ENCODE data around the gene NLE1. TPM values are rescaled to one million over a fixed set of nuclear protein-coding genes. Genes with fewer than 3 reads are reported as not detected.
"Not testable (repeated sequence)": the region's sequence is repeated elsewhere in the genome, so short reads cannot be mapped to it uniquely, and the experiment has no call there.

The NLE1 gene
- total RNA-seq, 1 donor from 2014 or later = 23.8 TPM

- no peaks in the 10 kb centered on the region for H3K36me3 Mint-ChIP-seq
- H3K4me1 Mint-ChIP-seq = no peaks in the 10 kb centered on the region
- no peak for TF ChIP-seq CTCF (IDR thresholded peaks at IDR 0.05; ENCODE audit: unreplicated experiment)
- peaks cover 4% of the 10 kb centered on the region for H3K9me3 Mint-ChIP-seq
- peaks cover 16% of the 10 kb centered on the region for H3K27me3 Mint-ChIP-seq (ENCODE audit: low read depth)
- H3K27ac Mint-ChIP-seq = no peak overlapping the region
- no peak overlapping the region for H3K4me3 Mint-ChIP-seq
- no peak for DNase-seq (ENCODE audit: low spot score in 2 of 2, unreplicated experiment in 2 of 2)
Observed at GRCh38 chr17:35174835-35175334, 32.8 kb upstream of the NLE1 start.

GRCh38 chr17:35172321-35172720, 30.2 kb upstream of the NLE1 start:
- not testable (repeated sequence) for DNase-seq (ENCODE audit: low spot score in 2 of 2, unreplicated experiment in 2 of 2); H3K36me3 Mint-ChIP-seq; H3K9me3 Mint-ChIP-seq; H3K4me1 Mint-ChIP-seq; H3K27ac Mint-ChIP-seq; H3K4me3 Mint-ChIP-seq
- H3K27me3 Mint-ChIP-seq (ENCODE audit: low read depth) = peaks cover 13% of the 10 kb centered on the region

- no peak overlapping the region for H3K4me3 Mint-ChIP-seq
- no peak for DNase-seq (ENCODE audit: low spot score in 2 of 2, unreplicated experiment in 2 of 2)
- no peaks in the 10 kb centered on the region for H3K9me3 Mint-ChIP-seq
- TF ChIP-seq CTCF (IDR thresholded peaks at IDR 0.05; ENCODE audit: unreplicated experiment) = no peak
- no peaks in the 10 kb centered on the region for H3K4me1 Mint-ChIP-seq
- H3K36me3 Mint-ChIP-seq = no peaks in the 10 kb centered on the region
- H3K27ac Mint-ChIP-seq = no peak overlapping the region
- peaks cover 13% of the 10 kb centered on the region for H3K27me3 Mint-ChIP-seq (ENCODE audit: low read depth)
Observed at GRCh38 chr17:35171834-35172233, 29.7 kb upstream of the NLE1 start.

- no peak for DNase-seq (ENCODE audit: low spot score in 2 of 2, unreplicated experiment in 2 of 2)
- no peak for TF ChIP-seq CTCF (IDR thresholded peaks at IDR 0.05; ENCODE audit: unreplicated experiment)
Observed at GRCh38 chr17:35170968-35171771, 29.1 kb upstream of the NLE1 start.

GRCh38 chr17:35169835-35170363, 27.8 kb upstream of the NLE1 start:
- H3K4me3 Mint-ChIP-seq = no peak overlapping the region
- H3K4me1 Mint-ChIP-seq = peaks cover 3% of the 10 kb centered on the region
- no peak for DNase-seq (ENCODE audit: low spot score in 2 of 2, unreplicated experiment in 2 of 2)
- TF ChIP-seq CTCF (IDR thresholded peaks at IDR 0.05; ENCODE audit: unreplicated experiment) = no peak
- H3K27ac Mint-ChIP-seq = no peak overlapping the region
- H3K9me3 Mint-ChIP-seq = no peaks in the 10 kb centered on the region
- peaks cover 6% of the 10 kb centered on the region for H3K27me3 Mint-ChIP-seq (ENCODE audit: low read depth)
- no peaks in the 10 kb centered on the region for H3K36me3 Mint-ChIP-seq

More at GRCh38 chr17:35170968-35171771, 29.1 kb upstream of the NLE1 start:
- H3K36me3 Mint-ChIP-seq = no peaks in the 10 kb centered on the region
- H3K4me3 Mint-ChIP-seq = no peak overlapping the region
- peaks cover 2% of the 10 kb centered on the region for H3K4me1 Mint-ChIP-seq
- H3K9me3 Mint-ChIP-seq = no peaks in the 10 kb centered on the region
- no peak overlapping the region for H3K27ac Mint-ChIP-seq
- peaks cover 12% of the 10 kb centered on the region for H3K27me3 Mint-ChIP-seq (ENCODE audit: low read depth)

- TF ChIP-seq CTCF (IDR thresholded peaks at IDR 0.05; ENCODE audit: unreplicated experiment) = no peak
- DNase-seq (ENCODE audit: low spot score in 2 of 2, unreplicated experiment in 2 of 2) = no peak
- Mint-ChIP-seq H3K9me3 (no peaks in the 10 kb centered on the region), H3K27me3 (ENCODE audit: low read depth) (peaks cover 8% of the 10 kb centered on the region), H3K4me1 (peaks cover 3% of the 10 kb centered on the region), H3K4me3 (no peak overlapping the region), H3K36me3 (no peaks in the 10 kb centered on the region), H3K27ac (no peak overlapping the region)
Observed at GRCh38 chr17:35167666-35168065, 25.6 kb upstream of the NLE1 start.
